Lung (tissue), 12 donors: Measurements from ENCODE around the gene NEUROD1. TPM values are rescaled to one million over a fixed set of nuclear protein-coding genes. Genes with fewer than 3 reads are reported as not detected.
A peak's percentile ranks its signal among the peaks of the same experiment; 100 is the strongest.

Experiments used
- ATAC-seq: fragments of 200-7000 bp; cut with Tn5 transposase; one replicate; pipeline ENCODE4 v1.9.1; 2020; ENCODE audit warnings: moderate number of reproducible peaks; ENCODE audit not compliant: insufficient read depth, low FRiP score
- DNase-seq, 3 donors: peaks; one replicate each; pipeline ENCODE4 v3.0.0-alpha.2; 2013 to 2017
- H3K27ac ChIP-seq, 2 donors: one replicate each; pipeline ENCODE4 v1.5.1; 2013; ENCODE audit warnings: mild to moderate bottlenecking in 2 of 2, moderate library complexity in 2 of 2, control low read depth in 1 of 2, inconsistent platforms in 1 of 2, low read depth in 1 of 2, low read length in 1 of 2
- H3K27me3 ChIP-seq, 3 donors: one replicate each; pipeline ENCODE4 v1.5.1; 2013; ENCODE audit warnings: low read length in 2 of 3; ENCODE audit not compliant: control insufficient read depth in 3 of 3, insufficient read depth in 3 of 3
- H3K36me3 ChIP-seq, 4 donors: one replicate each; pipeline ENCODE4 v1.5.1; 2013; ENCODE audit warnings: low read length in 4 of 4, mild to moderate bottlenecking in 1 of 4, moderate library complexity in 1 of 4; ENCODE audit not compliant: control insufficient read depth in 4 of 4, insufficient read depth in 4 of 4
- H3K4me1 ChIP-seq, 5 donors: one replicate each; pipeline ENCODE4 v1.5.1; 2013; ENCODE audit warnings: low read length in 5 of 5, mild to moderate bottlenecking in 2 of 5, moderate library complexity in 1 of 5; ENCODE audit not compliant: control insufficient read depth in 5 of 5, insufficient read depth in 5 of 5
- H3K4me3 ChIP-seq: one replicate; pipeline ENCODE4 v1.5.1; 2013; ENCODE audit warnings: mild to moderate bottlenecking, control low read depth, moderate library complexity
- H3K9ac ChIP-seq, 2 donors: one replicate each; pipeline ENCODE4 v1.5.1; 2013; ENCODE audit warnings: low read length in 2 of 2, control low read depth in 1 of 2; ENCODE audit not compliant: insufficient read depth in 1 of 2
- H3K9me3 ChIP-seq, 4 donors: one replicate each; pipeline ENCODE4 v1.5.1; 2013; ENCODE audit warnings: low read length in 3 of 4, mild to moderate bottlenecking in 1 of 4, moderate library complexity in 1 of 4; ENCODE audit not compliant: control insufficient read depth in 4 of 4, insufficient read depth in 3 of 4
- CTCF ChIP-seq: IDR thresholded peaks from 2 replicates; pipeline ENCODE4 v1.5.1; 2012; ENCODE audit warnings: mild to moderate bottlenecking; ENCODE audit errors: control extremely low read depth, extremely low read depth
- WGBS, 2 donors: extraction: QIAGEN DNeasy Blood & Tissue Kit; methylation state at CpG; one replicate each; pipeline ENCODE4 v1.1.7; 2013; 5-methylcytosine and 5-hydroxymethylcytosine counted together
- polyA plus RNA-seq, 2 donors: library from polyadenylated mRNA; stranded (reverse); fragments of 200-250 nt; gene quantifications; one replicate each; pipeline ENCODE4 v1.2.1, GENCODE V29; 2013
- total RNA-seq, 2 donors: library from RNA; depleted of rRNA in 1 of 2; stranded (reverse); fragments of >200 nt in 1 of 2; gene quantifications; one replicate each; pipeline ENCODE4 v1.2.1, GENCODE V29; 2014 to 2021
- donor health status: control.
- donor health status: control.
- donor health status: Bipolar disorder and iron deficiency.
- donor health status: healthy.
- donor health status: DM: yes; HTN: yes; CAD: no.

Gene NEUROD1
- total and polyA plus RNA-seq, 4 donors, result 0.82 TPM; not detected in 3

DNA sequence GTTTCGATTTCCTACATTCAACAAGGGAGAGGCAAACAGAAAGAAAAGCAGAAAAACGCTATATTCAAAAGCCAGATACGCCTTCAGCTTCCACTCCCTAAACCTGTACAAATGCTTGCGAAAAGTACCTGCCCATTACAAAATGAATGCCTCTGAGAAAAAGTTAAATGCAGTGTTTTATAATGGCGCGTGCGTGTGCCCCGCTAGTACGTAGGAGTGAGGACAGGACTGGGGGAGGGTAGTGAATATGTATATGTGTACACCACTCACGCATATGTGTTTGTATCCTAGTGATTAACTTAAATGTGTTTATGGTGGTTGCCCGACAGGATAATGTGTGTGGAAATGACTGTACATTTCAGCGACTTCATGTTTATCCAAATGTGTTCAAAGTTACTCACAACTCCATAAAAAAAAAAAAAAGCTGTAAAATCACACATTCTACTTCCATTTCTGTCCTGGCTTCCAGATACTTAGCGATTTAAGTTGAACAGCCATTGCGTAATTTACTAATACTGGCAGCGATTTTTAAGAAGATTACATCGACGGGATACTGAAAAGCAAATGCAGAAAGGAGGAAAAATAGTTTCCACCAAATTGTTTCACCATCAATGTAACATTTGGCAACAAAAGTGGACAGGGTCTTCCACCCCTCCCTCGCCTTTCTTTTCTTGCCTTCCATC lies 1.3 kb downstream of the NEUROD1 start:
- H3K27me3 ChIP-seq, result peaks cover 6 to 65% (median 52%) of the 10 kb centered on the region in 3 donors
- no peak overlapping the region for H3K4me3 ChIP-seq
- H3K9me3 ChIP-seq, result peaks cover 0 to 14% (median 0%) of the 10 kb centered on the region in 4 donors
- H3K27ac ChIP-seq, result no peak overlapping the region
- H3K36me3 ChIP-seq, result no peaks in the 10 kb centered on the region
- TF ChIP-seq CTCF, result no peak
- H3K9ac ChIP-seq, result no peak overlapping the region
- DNase-seq (no peak), ATAC-seq (no peak)
- H3K4me1 ChIP-seq, result peaks cover 0 to 16% (median 6%) of the 10 kb centered on the region in 5 donors
- 19% methylated on average over 18 of the region's 18 CpGs for WGBS, 2 donors

GRCh38 chr2:181677912-181678586 lies 2.3 kb downstream of the NEUROD1 start:
- DNase-seq (peak; percentile 80 to 93 (median 84)), ATAC-seq (no peak)
- Histone ChIP-seq H3K36me3 (no peaks in the 10 kb centered on the region), H3K9me3 (peaks cover 0 to 13% (median 0%) of the 10 kb centered on the region in 4 donors), H3K4me1 (peaks cover 0 to 8% (median 4%) of the 10 kb centered on the region in 5 donors), H3K27me3 (peaks cover 6 to 60% (median 50%) of the 10 kb centered on the region in 3 donors), H3K27ac (no peak overlapping the region), H3K4me3 (no peak overlapping the region), H3K9ac (no peak overlapping the region)
- whole genome bisulfite sequencing, 2 donors, result 12% methylated on average over 41 of the region's 41 CpGs
- TF ChIP-seq CTCF, result no peak

GRCh38 chr2:181675254-181675653 lies 5.1 kb downstream of the NEUROD1 start:
- Histone ChIP-seq H3K9ac (no peak overlapping the region), H3K27me3 (peaks cover 6 to 42% (median 24%) of the 10 kb centered on the region in 3 donors), H3K4me3 (no peak overlapping the region), H3K27ac (no peak overlapping the region), H3K9me3 (peaks cover 0 to 11% (median 0%) of the 10 kb centered on the region in 4 donors), H3K4me1 (no peaks in the 10 kb centered on the region), H3K36me3 (no peaks in the 10 kb centered on the region)
- 40 to 49% methylated on average over 4 of the region's 4 CpGs for WGBS, 2 donors
- TF ChIP-seq CTCF, result no peak
- ATAC-seq (no peak), DNase-seq (no peak)
